Inflammatory macrophage treated with lipopolysaccharide for 4 hours (primary cell): ENCODE data around the gene ADAMTS14.
"Not testable (repeated sequence)": the region's sequence is repeated elsewhere in the genome, so short reads cannot be mapped to it uniquely, and the experiment has no call there.

ENCODE experiments used
- DNase-seq: peaks from one replicate; pipeline ENCODE4 v3.0.0-alpha.2; 2020

Gene ADAMTS14

GRCh38 chr10:70672165-70673042 lies at the start of gene ADAMTS14:
Gene ADAMTS14 (plus strand): TSS chr10:70672506. CDS start chr10:70672803, 297 bp downstream.
- no peak for DNase-seq

- DNase-seq = no peak
Observed at GRCh38 chr10:70622541-70622940, 49.8 kb upstream of the ADAMTS14 start.

GRCh38 chr10:70622981-70623844 lies 49.1 kb upstream of the ADAMTS14 start:
- no peak for DNase-seq

- no peak for DNase-seq
Observed at GRCh38 chr10:70626056-70626455, 46.2 kb upstream of the ADAMTS14 start.

GRCh38 chr10:70629338-70629737 lies 43.0 kb upstream of the ADAMTS14 start:
- no peak for DNase-seq

GRCh38 chr10:70631735-70632134 lies 40.6 kb upstream of the ADAMTS14 start:
- not testable (repeated sequence) for DNase-seq

GRCh38 chr10:70634011-70634410 lies 38.3 kb upstream of the ADAMTS14 start:
- DNase-seq = no peak

- DNase-seq = not testable (repeated sequence)
Observed at GRCh38 chr10:70634515-70634914, 37.8 kb upstream of the ADAMTS14 start.

- DNase-seq = not testable (repeated sequence)
Observed at GRCh38 chr10:70639640-70640383, 32.5 kb upstream of the ADAMTS14 start.

GRCh38 chr10:70643272-70643671 lies 29.0 kb upstream of the ADAMTS14 start:
- DNase-seq = not testable (repeated sequence)

GRCh38 chr10:70644959-70645358 lies 27.3 kb upstream of the ADAMTS14 start:
- DNase-seq = not testable (repeated sequence)

GRCh38 chr10:70647086-70647485 lies 25.2 kb upstream of the ADAMTS14 start:
- no peak for DNase-seq

GRCh38 chr10:70648427-70648826 lies 23.9 kb upstream of the ADAMTS14 start:
- no peak for DNase-seq

- DNase-seq = peak; percentile 36
Observed at GRCh38 chr10:70649526-70649925, 22.8 kb upstream of the ADAMTS14 start.

- DNase-seq = no peak
Observed at GRCh38 chr10:70650104-70650503, 22.2 kb upstream of the ADAMTS14 start.

GRCh38 chr10:70650718-70651117 lies 21.6 kb upstream of the ADAMTS14 start:
- no peak for DNase-seq

- no peak for DNase-seq
Observed at GRCh38 chr10:70651661-70652060, 20.6 kb upstream of the ADAMTS14 start.

GRCh38 chr10:70652761-70653657 lies 19.3 kb upstream of the ADAMTS14 start:
- no peak for DNase-seq

GRCh38 chr10:70655316-70655715 lies 17.0 kb upstream of the ADAMTS14 start:
- no peak for DNase-seq

- DNase-seq = peak; percentile 98
Observed at GRCh38 chr10:70656489-70656888, 15.8 kb upstream of the ADAMTS14 start.

- no peak for DNase-seq
Observed at GRCh38 chr10:70657041-70657440, 15.3 kb upstream of the ADAMTS14 start.
